Smooth muscle cell (in vitro differentiated cells): ENCODE measurements around the gene RTP5. TPM values are rescaled to one million over a fixed set of nuclear protein-coding genes. Genes with fewer than 3 reads are reported as not detected.

Source experiments
- DNase-seq: peaks from one replicate; lab custom pipeline; 2025; ENCODE audit not compliant: unreplicated experiment; lab: John Stamatoyannopoulos, UW
- H2AFZ ChIP-seq: fragments of 200-600 bp; sonication (generic); 2 replicates; pipeline ENCODE4 v1.6.0; 2016; ENCODE audit warnings: antibody characterized with exemption, low read depth, mild to moderate bottlenecking
- H3F3A ChIP-seq: fragments of 200-600 bp; sonication (generic); 2 replicates; pipeline ENCODE4 v1.6.0; 2017; ENCODE audit warnings: antibody characterized with exemption, low read depth
- H3K27ac ChIP-seq: fragments of 200-600 bp; sonication (generic); 2 replicates; pipeline ENCODE4 v1.5.1; 2016; ENCODE audit warnings: low read depth, mild to moderate bottlenecking
- H3K27me3 ChIP-seq: fragments of 200-600 bp; sonication (generic); 2 replicates; pipeline ENCODE4 v1.6.1; 2016; ENCODE audit warnings: low read depth, mild to moderate bottlenecking
- H3K36me3 ChIP-seq: fragments of 200-600 bp; sonication (generic); 2 replicates; pipeline ENCODE4 v1.5.1; 2016; ENCODE audit warnings: low read depth
- H3K4me1 ChIP-seq: fragments of 200-600 bp; sonication (generic); 2 replicates; pipeline ENCODE4 v1.5.1; 2016; ENCODE audit warnings: low read depth
- H3K4me2 ChIP-seq: fragments of 200-600 bp; sonication (generic); 2 replicates; pipeline ENCODE4 v1.6.0; 2016; ENCODE audit warnings: mild to moderate bottlenecking
- H3K4me3 ChIP-seq: fragments of 200-600 bp; sonication (generic); 2 replicates; pipeline ENCODE4 v1.5.1; 2016; ENCODE audit warnings: mild to moderate bottlenecking
- H3K79me2 ChIP-seq: fragments of 200-600 bp; sonication (generic); 2 replicates; pipeline ENCODE4 v1.6.0; 2016; ENCODE audit warnings: low read depth, mild to moderate bottlenecking
- H3K9ac ChIP-seq: fragments of 200-600 bp; sonication (generic); 2 replicates; pipeline ENCODE4 v1.6.0; 2016; ENCODE audit warnings: low read depth
- H3K9me3 ChIP-seq: fragments of 200-600 bp; sonication (generic); replicated peaks from 2 replicates; pipeline ENCODE4 v1.5.1; 2016; ENCODE audit warnings: low read depth
- H4K20me1 ChIP-seq: fragments of 200-600 bp; sonication (generic); 2 replicates; pipeline ENCODE4 v1.6.0; 2016; ENCODE audit warnings: low read depth
- CTCF ChIP-seq: fragments of 200-600 bp; sonication (generic); IDR thresholded peaks from 2 replicates; pipeline ENCODE4 v1.5.1; 2017; ENCODE audit warnings: borderline replicate concordance, mild to moderate bottlenecking, antibody characterized with exemption; ENCODE audit not compliant: insufficient read depth, poor library complexity, severe bottlenecking
- WGBS: methylation state at CpG from one replicate; pipeline ENCODE4 v1.1.7; 2016; ENCODE audit warnings: low lambda C conversion rate; 5-methylcytosine and 5-hydroxymethylcytosine counted together
- polyA plus RNA-seq: library from polyadenylated mRNA; unstranded; fragments of >200 nt; fragmentation: Nextera tagmentation; extraction: Ambion mirVana; gene quantifications from 2 replicates; pipeline ENCODE4 v1.2.1, GENCODE V29; 2016
- total RNA-seq: library from RNA; depleted of rRNA; stranded (reverse); fragments of >200 nt; gene quantifications from 2 replicates; pipeline ENCODE4 v1.2.3, GENCODE V29; 2014

Gene RTP5
- total and polyA plus RNA-seq, 2 experiments from 2014 or later = not detected

GRCh38 chr2:241870081-241870541, 582 bp downstream of the RTP5 start:
- Histone ChIP-seq H3K9ac (no peak overlapping the region), H3K4me1 (no peaks in the 10 kb centered on the region), H3K27me3 (no peaks in the 10 kb centered on the region), H2AFZ (no peak overlapping the region), H3K9me3 (no peaks in the 10 kb centered on the region), H3K79me2 (no peaks in the 10 kb centered on the region), H3K36me3 (no peaks in the 10 kb centered on the region), H4K20me1 (no peaks in the 10 kb centered on the region), H3K4me2 (no peak overlapping the region), H3K4me3 (no peak overlapping the region), H3K27ac (no peak overlapping the region), H3F3A (no peaks in the 10 kb centered on the region)
- 96% methylated on average over 22 of the region's 28 CpGs for WGBS
- DNase-seq = no peak
- TF ChIP-seq CTCF = no peak

DNA sequence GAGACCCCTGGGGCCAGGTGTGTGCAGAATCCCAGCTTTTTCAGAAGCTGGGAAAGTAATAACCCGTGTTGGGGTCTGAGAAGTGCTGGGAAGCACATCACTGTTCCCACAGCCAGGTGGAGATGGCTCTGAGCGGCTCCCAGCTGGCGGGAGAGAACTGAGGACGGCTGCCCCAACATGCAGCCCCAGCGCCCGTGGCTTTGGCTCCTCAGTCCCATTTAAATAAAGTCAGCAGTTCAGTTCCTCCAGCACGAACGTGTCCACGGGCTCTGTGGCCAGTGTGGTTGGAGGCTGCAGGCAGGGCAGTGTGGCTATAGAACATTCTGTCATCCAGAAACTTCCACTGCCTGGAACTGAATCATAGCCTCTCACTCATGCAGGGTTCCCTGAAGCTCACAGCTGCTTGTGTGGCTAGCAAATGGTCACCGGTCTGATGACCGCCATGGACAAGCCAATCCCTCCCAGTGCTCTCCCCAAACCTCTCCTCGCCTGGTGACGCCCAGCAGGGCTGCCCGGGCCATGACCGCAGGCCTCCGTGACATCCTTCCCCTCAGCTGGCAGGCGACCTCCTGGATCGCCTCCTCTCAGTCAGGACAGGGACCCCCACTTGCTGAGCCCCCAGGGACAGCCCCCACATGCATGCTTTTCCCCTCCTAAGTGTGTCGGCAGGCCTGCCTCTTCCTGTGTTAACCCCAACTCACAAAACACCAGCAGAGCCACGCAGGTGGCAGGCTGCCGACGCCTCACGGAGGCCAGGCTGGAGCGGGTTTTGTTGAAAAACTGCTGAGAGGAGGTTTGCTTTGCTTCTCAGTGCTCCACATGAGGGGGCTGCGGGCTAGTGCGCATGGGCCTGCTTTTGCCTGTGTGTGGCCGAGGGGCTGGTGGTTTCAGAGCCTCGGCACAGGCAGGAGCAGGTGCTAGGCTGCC, 1.3 kb downstream of the RTP5 start:
- Histone ChIP-seq H2AFZ (no peak overlapping the region), H3K4me3 (no peak overlapping the region), H3K4me2 (no peak overlapping the region), H3K27me3 (no peaks in the 10 kb centered on the region), H3K79me2 (no peaks in the 10 kb centered on the region), H3K4me1 (no peaks in the 10 kb centered on the region), H3K27ac (no peak overlapping the region), H3K9ac (no peak overlapping the region), H4K20me1 (no peaks in the 10 kb centered on the region), H3F3A (no peaks in the 10 kb centered on the region), H3K9me3 (no peaks in the 10 kb centered on the region), H3K36me3 (no peaks in the 10 kb centered on the region)
- no peak for TF ChIP-seq CTCF
- 85% methylated on average over 28 of the region's 28 CpGs for WGBS
- no peak for DNase-seq

GRCh38 chr2:241871538-241872312, 2.2 kb downstream of the RTP5 start:
- Histone ChIP-seq H3K27me3 (no peaks in the 10 kb centered on the region), H3K4me3 (no peak overlapping the region), H3F3A (no peaks in the 10 kb centered on the region), H4K20me1 (no peaks in the 10 kb centered on the region), H3K4me2 (no peak overlapping the region), H3K9ac (no peak overlapping the region), H2AFZ (no peak overlapping the region), H3K9me3 (no peaks in the 10 kb centered on the region), H3K4me1 (no peaks in the 10 kb centered on the region), H3K27ac (no peak overlapping the region), H3K79me2 (no peaks in the 10 kb centered on the region), H3K36me3 (no peaks in the 10 kb centered on the region)
- WGBS = 94% methylated on average over 35 of the region's 38 CpGs
- no peak for DNase-seq
- no peak for TF ChIP-seq CTCF
